DMS 273 (cell line): ENCODE results near the gene MACROD2.
"Not testable (repeated sequence)": the region's sequence is repeated elsewhere in the genome, so short reads cannot be mapped to it uniquely, and the experiment has no call there.

Source experiments
- DNase-seq: peaks from one replicate; lab custom pipeline; 2025; ENCODE audit not compliant: unreplicated experiment; lab: John Stamatoyannopoulos, UW

The MACROD2 gene

GRCh38 chr20:15528391-15529111, 1533.2 kb downstream of the MACROD2 start:
- no peak for DNase-seq

- no peak for DNase-seq
Measured at GRCh38 chr20:15535863-15536262, 1540.5 kb downstream of the MACROD2 start.

GRCh38 chr20:15537200-15537599, 1541.9 kb downstream of the MACROD2 start:
- DNase-seq = not testable (repeated sequence)

- no peak for DNase-seq
Measured at GRCh38 chr20:15542655-15543054, 1547.3 kb downstream of the MACROD2 start.

GRCh38 chr20:15544742-15545141, 1549.4 kb downstream of the MACROD2 start:
- no peak for DNase-seq

- no peak for DNase-seq
Measured at GRCh38 chr20:15546525-15547023, 1551.3 kb downstream of the MACROD2 start.

GRCh38 chr20:15547119-15547518, 1551.8 kb downstream of the MACROD2 start:
- DNase-seq = peak; percentile 95

GRCh38 chr20:15550116-15550870, 1555.0 kb downstream of the MACROD2 start:
- no peak for DNase-seq

- peak; percentile 61 for DNase-seq
Measured at GRCh38 chr20:15555913-15556312, 1560.6 kb downstream of the MACROD2 start.

GRCh38 chr20:15556869-15557268, 1561.6 kb downstream of the MACROD2 start:
- no peak for DNase-seq

GRCh38 chr20:15561070-15561569, 1565.8 kb downstream of the MACROD2 start:
- DNase-seq = no peak

GRCh38 chr20:15561707-15562404, 1566.5 kb downstream of the MACROD2 start:
- DNase-seq = no peak

- DNase-seq = no peak
Measured at GRCh38 chr20:15563836-15564235, 1568.5 kb downstream of the MACROD2 start.

- no peak for DNase-seq
Measured at GRCh38 chr20:15564981-15565380, 1569.7 kb downstream of the MACROD2 start.

- peak; percentile 42 for DNase-seq
Measured at GRCh38 chr20:15565786-15566185, 1570.5 kb downstream of the MACROD2 start.

GRCh38 chr20:15567219-15567618, 1571.9 kb downstream of the MACROD2 start:
- no peak for DNase-seq

GRCh38 chr20:15570156-15570555, 1574.8 kb downstream of the MACROD2 start:
- no peak for DNase-seq

GRCh38 chr20:15571056-15571455, 1575.7 kb downstream of the MACROD2 start:
- no peak for DNase-seq

GRCh38 chr20:15575255-15575654, 1579.9 kb downstream of the MACROD2 start:
- DNase-seq = no peak

GRCh38 chr20:15576411-15576810, 1581.1 kb downstream of the MACROD2 start:
- DNase-seq = no peak

GRCh38 chr20:15578113-15578512, 1582.8 kb downstream of the MACROD2 start:
- DNase-seq = no peak
